ENCODE results near the gene CNTFR. TPM values are rescaled to one million over a fixed set of nuclear protein-coding genes. Genes with fewer than 3 reads are reported as not detected.

Gene CNTFR
- total and polyA plus RNA-seq, 2 of the 8 experiments (the other 6 are each of a cell fraction or from before 2014, with no cell fraction given): 1.2 to 4.2 TPM

DNA sequence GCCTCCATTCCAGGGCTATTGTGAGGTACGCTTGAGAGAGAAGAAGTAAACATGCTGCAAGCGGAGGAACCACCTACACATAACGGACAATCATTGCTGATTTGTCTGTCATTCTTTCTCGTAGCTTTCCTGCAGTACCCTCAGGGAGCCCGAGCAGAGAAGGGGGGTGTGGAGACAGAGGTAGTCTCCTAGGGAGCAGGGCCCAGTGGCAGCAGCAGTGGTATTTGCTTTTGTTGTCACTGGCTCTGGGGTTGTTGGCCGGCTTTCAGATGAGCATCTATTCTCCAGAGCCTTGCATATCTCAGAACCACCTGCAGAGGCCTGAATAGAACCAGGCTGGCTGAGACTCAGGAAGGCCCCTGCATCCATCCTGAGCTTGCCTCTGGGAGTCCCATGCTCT lies 86.6 kb downstream of the CNTFR start:
- Histone ChIP-seq H3K4ac (replicated peaks; ENCODE audit: insufficient read length, low read depth, low read length) (no peak overlapping the region), H2BK120ac (replicated peaks; ENCODE audit: low read depth, low read length) (no peak overlapping the region), H4K8ac (ENCODE audit: extremely low read depth, insufficient read depth, low read length) (no peak overlapping the region), H3K18ac (ENCODE audit: extremely low read depth, low read length) (no peak overlapping the region), H2BK12ac (ENCODE audit: low read depth, low read length) (no peak overlapping the region), H4K5ac (ENCODE audit: insufficient read length, low read depth, low read length) (no peak overlapping the region), H3K9ac (replicated peaks in 1 of 4; ENCODE audit: extremely low read depth in 1 of 4, low read depth in 3 of 4, low read length in 3 of 4) (no peak overlapping the region), H3K4me3 (ENCODE audit: extremely low read depth in 1 of 4, insufficient read depth in 2 of 4, low read depth in 3 of 4, low read length in 4 of 4) (no peak overlapping the region), H4K91ac (replicated peaks; ENCODE audit: insufficient read length, low read length) (no peak overlapping the region), H3K9me3 (ENCODE audit: insufficient read depth in 2 of 2, low read depth in 1 of 2, low read length in 1 of 2) (no peaks in the 10 kb centered on the region), H3K79me1 (ENCODE audit: low read depth, low read length) (no peaks in the 10 kb centered on the region), H3K4me1 (replicated peaks in 1 of 4; ENCODE audit: control insufficient read depth in 3 of 4, insufficient read depth in 4 of 4, low read length in 3 of 4) (0 out of 7 replicates have a peak, but pooled peaks cover 0 to 3% (median 0%) of the 10 kb centered on the region in 4 experiments), H3K79me2 (ENCODE audit: control insufficient read depth in 1 of 2, insufficient read depth in 2 of 2, low read length in 2 of 2) (no peaks in the 10 kb centered on the region), H3K4me2 (ENCODE audit: insufficient read depth in 1 of 2, low read depth in 2 of 2, low read length in 2 of 2) (no peak overlapping the region), H3K23me2 (ENCODE audit: low read depth, low read length) (no peaks in the 10 kb centered on the region), H3K23ac (ENCODE audit: insufficient read length) (no peak overlapping the region), H3K27ac (ENCODE audit: low read depth, low read length) (no peak overlapping the region), H3K36me3 (ENCODE audit: control insufficient read depth in 2 of 4, insufficient read depth in 4 of 4, low read length in 3 of 4) (no peaks in the 10 kb centered on the region), H2BK5ac (ENCODE audit: low read depth, low read length) (no peak overlapping the region), H3K56ac (replicated peaks; ENCODE audit: insufficient read length, low read depth, low read length) (no peak overlapping the region), H3K27me3 (replicated peaks in 1 of 4; ENCODE audit: control insufficient read depth in 3 of 4, extremely low read depth in 1 of 4, insufficient read depth in 3 of 4, low read length in 3 of 4) (no peaks in the 10 kb centered on the region), H3K14ac (ENCODE audit: insufficient read length) (no peak overlapping the region), H2BK15ac (ENCODE audit: low read length) (no peak overlapping the region), H4K20me1 (replicated peaks in 1 of 2; ENCODE audit: control insufficient read depth in 1 of 2, insufficient read depth in 2 of 2, low read length in 2 of 2) (no peaks in the 10 kb centered on the region), H2BK20ac (ENCODE audit: low read length) (no peak overlapping the region), H2AK5ac (ENCODE audit: low read depth, low read length) (no peak overlapping the region), H2AFZ (ENCODE audit: low read length) (no peak overlapping the region)
- DNase-seq (ENCODE audit: low read depth in 1 of 2, low spot score in 2 of 2): no peak
- TF ChIP-seq HDAC2 (IDR thresholded peaks at IDR 0.05; ENCODE audit: borderline replicate concordance in 1 of 2, low read depth in 2 of 2, low read length in 2 of 2) (no peak), CHD1 (IDR thresholded peaks at IDR 0.05; ENCODE audit: low read depth, low read length) (no peak), EP300 (IDR thresholded peaks at IDR 0.05; ENCODE audit: borderline replicate concordance in 1 of 2, low read depth in 2 of 2, low read length in 2 of 2) (no peak), NANOG (IDR thresholded peaks at IDR 0.05; ENCODE audit: insufficient read depth, low read depth, low read length, poor library complexity, severe bottlenecking) (no peak), TEAD4 (IDR thresholded peaks at IDR 0.05; ENCODE audit: low read depth, low read length) (no peak), GTF2F1 (IDR thresholded peaks at IDR 0.05; ENCODE audit: borderline replicate concordance, low read depth, low read length) (no peak), JUND (IDR thresholded peaks at IDR 0.05; ENCODE audit: low read length) (no peak), RAD21 (IDR thresholded peaks at IDR 0.05 in 1 of 2, conservative IDR thresholded peaks at IDR 0.05 in 1 of 2; ENCODE audit: low read depth in 2 of 2, low read length in 2 of 2) (no peak)
- TF ChIP-seq, protein P1, sequence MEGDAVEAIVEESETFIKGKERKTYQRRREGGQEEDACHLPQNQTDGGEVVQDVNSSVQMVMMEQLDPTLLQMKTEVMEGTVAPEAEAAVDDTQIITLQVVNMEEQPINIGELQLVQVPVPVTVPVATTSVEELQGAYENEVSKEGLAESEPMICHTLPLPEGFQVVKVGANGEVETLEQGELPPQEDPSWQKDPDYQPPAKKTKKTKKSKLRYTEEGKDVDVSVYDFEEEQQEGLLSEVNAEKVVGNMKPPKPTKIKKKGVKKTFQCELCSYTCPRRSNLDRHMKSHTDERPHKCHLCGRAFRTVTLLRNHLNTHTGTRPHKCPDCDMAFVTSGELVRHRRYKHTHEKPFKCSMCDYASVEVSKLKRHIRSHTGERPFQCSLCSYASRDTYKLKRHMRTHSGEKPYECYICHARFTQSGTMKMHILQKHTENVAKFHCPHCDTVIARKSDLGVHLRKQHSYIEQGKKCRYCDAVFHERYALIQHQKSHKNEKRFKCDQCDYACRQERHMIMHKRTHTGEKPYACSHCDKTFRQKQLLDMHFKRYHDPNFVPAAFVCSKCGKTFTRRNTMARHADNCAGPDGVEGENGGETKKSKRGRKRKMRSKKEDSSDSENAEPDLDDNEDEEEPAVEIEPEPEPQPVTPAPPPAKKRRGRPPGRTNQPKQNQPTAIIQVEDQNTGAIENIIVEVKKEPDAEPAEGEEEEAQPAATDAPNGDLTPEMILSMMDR (IDR thresholded peaks at IDR 0.05; ENCODE audit: control extremely low read depth in 1 of 3, insufficient read depth in 1 of 3, low read depth in 1 of 3, low read length in 3 of 3): no peak
- CTCF ChIA-PET (ENCODE audit: partially characterized antibody): interaction anchor here (0.8 to 8.8 kb wide), 22 partner anchors 9 to 144 kb away, joined by 3 to 114 read pairs (median 22); partner anchors contain the start of genes DNAI1, FAM219A and GALT
- 91% methylated on average over 6 of the region's 6 CpGs; no CpG with 5 or more reads in 1 of the 2 experiments for WGBS, 2 experiments (ENCODE audit: extremely low coverage in 1 of 2, insufficient coverage in 1 of 2, insufficient read length in 1 of 2, insufficient replicate concordance in 2 of 2, low coverage in 1 of 2, low lambda C conversion rate in 2 of 2, missing lambda C conversion rate in 1 of 2)
- no peak for FAIRE-seq
- POLR2A ChIA-PET (ENCODE audit: partially characterized antibody): interaction anchor here (2.0 kb wide), 1 partner anchor 11 kb away, joined by 6 read pairs; no protein-coding TSS in a partner anchor

All from H1 (cell line).